ENCODE data around the gene AFAP1.

The AFAP1 gene

GRCh38 chr4:7733801-7734650, 205.6 kb downstream of the AFAP1 start:
- no peak for DNase-seq

- no peak for DNase-seq
Observed at GRCh38 chr4:7733201-7733600, 206.5 kb downstream of the AFAP1 start.

GRCh38 chr4:7732263-7732662, 207.4 kb downstream of the AFAP1 start:
- DNase-seq, result no peak

- DNase-seq, result no peak
Observed at GRCh38 chr4:7731437-7731836, 208.2 kb downstream of the AFAP1 start.

DNA sequence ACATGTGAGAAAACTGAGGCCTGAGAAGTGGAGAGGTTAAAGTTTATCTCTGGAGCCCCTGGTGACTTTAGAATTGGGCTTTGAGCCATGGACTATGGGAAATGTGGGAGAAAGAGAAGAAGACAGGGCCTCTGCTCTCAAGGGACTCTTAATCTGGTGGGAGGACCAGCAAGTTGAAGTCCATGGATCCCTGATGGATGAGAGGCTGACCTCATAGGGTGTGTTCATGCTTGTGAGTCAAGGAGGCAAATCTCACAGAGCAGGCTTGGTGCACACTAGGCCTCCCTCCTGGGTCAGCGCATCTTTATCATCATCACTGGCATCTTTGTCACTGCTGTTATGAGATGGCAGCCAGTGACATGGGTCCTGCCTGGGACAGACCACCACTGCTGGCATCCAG, 211.9 kb downstream of the AFAP1 start:
- DNase-seq, result no peak

DNA sequence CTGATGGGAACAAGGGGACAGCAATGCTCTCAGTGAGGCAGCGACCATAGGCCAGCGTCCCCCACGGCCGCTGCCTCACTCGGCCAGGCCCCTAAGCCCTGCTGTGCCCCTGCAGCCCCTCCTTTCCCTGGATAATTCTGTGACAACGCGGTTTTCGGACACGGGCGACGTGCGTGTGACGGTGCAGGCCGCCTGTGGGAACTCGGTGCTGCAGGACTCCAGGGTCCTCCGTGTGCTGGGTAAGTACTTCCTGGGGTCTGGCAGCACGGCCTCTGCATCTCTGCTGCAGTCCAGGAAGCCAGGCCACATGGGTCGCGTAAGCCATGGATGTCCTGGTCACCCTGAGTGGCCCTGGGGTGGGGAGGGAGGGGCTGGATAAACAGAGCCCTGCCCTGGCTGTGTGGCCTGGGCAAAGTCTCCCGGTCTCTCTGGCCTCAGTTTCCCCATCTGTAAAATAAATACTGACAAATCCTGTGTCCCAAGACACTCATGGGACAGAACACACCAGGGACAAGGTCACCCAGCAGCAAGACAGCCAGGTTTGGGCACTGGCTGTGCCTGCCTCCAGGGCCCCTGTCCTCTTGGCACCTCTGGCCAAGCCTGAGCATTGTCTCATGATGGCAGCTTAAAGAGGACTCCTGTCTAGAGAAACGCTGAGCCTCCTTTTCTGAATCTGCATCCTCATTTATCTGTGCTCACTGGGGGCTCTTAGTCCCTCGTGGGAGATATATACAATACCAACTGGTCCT, 212.8 kb downstream of the AFAP1 start:
- no peak for DNase-seq

- DNase-seq, result no peak
Observed at GRCh38 chr4:7725951-7726350, 213.7 kb downstream of the AFAP1 start.

GRCh38 chr4:7723625-7724024, 216.0 kb downstream of the AFAP1 start:
- DNase-seq, result no peak

DNA sequence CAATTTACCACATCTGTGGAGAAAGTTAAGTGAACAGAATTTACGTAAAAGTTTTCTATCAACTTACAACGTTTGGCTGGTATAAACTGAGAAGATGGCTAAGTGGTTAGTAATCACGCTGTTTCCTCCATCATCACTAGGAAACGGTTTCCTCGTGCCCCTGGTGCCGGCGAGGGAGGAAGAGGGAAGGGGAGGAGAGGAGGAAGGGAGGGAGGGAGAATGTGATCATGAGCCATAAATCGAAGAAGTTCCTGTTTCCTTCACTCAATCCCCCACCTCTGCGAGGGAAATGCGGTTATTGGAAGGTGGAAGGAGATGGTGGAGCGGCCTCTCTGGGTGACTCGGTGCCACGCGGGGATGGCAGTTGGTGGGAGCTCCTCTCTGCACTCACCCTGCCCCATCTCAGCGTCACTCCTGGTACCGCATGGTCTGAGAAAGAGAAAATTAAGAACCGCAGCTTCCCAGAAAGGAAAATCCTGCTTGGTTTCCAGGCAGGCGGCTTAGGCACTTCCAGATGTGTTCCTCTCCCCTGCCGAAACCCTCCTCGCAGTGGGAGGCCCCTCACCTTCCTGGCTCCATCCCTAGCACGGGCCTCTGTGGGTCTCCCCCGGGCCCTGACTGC, 216.8 kb downstream of the AFAP1 start:
- DNase-seq, result no peak

- no peak for DNase-seq
Observed at GRCh38 chr4:7721984-7722551, 217.6 kb downstream of the AFAP1 start.

DNA sequence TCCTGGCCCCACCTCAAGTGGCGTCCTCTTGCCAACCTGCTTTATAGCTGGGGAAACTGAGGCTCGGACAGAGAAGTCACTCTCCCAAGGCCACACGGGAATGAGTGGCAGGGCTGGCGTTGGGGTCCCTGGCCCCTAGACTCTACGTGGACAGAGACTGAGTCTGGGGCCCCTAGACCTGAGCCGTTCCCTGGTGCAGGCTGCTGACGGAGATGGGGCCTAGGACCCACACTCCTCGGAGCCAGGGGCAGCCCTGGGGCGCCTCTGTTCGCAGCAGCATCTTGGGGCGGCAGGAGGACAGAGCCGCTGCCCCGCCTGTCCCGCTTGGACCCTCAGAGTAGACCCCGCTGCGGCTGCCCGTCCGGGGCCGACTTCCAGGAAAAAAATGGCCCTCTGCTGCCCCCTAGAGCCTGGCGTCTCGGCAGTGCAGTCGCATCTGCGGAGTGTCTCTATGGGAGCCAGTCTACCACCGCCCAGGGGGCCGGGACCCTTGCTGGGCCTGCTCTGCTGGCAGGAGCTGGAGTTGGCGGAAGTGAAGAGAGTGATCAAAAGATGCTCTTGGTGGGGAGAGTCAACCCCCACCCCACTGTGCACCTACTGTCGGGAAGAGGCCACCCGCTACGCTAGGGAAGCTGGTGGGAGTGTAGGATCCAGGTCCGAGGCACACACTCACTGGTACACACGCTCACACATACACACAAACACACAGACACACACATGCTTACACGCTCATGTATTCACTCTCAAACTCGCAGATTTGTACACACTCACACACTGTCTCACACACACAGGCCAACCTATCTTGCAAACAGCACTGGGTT, 220.1 kb downstream of the AFAP1 start:
- no peak for DNase-seq

DNA sequence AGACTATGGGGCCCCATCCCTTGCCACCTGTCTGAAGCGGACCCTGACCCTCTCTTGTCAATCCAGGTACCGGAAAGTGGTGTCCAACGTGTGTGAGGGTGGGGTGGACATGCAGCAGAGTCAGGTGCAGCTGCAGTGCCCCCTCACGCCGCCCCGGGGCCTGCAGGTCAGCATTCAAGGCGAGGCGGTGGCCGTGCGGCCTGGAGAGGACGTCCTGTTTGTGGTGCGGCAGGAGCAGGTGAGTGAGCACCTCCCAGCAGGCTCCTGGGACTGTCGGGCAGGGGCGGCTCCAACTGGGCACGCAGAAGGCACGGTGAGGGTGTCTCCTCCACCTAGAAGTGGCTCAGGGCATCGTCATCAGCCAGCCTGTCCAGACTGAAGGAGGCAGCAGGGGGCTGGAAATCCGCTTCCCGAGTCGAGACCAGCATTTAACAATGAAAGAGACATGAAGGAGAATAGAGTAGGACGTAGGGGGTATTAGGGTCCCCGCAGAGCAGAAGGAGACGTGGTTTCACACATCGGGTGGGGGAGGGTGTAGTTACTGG, 221.6 kb downstream of the AFAP1 start:
- DNase-seq, result no peak

- DNase-seq, result no peak
Observed at GRCh38 chr4:7717161-7717560, 222.5 kb downstream of the AFAP1 start.

- DNase-seq, result no peak
Observed at GRCh38 chr4:7716010-7716721, 223.5 kb downstream of the AFAP1 start.

DNA sequence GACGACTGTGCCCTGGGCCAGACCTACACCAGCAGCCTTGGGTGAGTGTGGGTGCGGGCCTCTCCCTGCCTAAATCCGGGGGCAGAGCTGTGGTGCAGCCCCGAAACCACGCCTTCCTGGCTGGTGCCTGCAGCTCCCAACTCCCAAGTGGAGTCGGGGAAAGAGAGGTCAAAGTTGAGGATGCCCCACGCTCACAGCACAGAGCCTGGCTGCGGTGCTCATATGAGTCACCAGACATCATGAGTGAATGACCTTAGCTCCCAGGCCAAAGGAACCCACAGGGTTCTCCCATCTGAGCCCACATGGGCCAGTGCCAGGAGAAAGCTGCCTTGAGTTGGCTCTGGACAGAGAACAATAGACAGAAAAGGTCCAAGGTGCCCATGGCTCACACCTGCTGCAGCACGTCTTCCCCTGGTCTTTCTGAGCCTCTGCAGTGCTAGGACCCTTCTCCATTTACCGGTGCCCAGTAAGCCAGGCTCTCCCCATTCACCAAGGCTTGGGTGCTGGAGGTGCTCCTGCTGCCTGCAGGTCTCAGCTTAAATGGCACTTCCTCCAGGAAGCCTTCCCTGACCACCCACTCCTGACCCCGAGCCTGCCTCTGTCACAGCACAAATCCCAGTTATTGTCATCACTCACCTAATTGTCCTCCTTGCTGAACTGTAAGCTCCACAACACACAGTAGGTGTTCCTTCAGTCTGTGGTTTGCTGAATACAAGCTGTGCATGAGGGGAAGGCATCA, 224.2 kb downstream of the AFAP1 start:
- no peak for DNase-seq

DNA sequence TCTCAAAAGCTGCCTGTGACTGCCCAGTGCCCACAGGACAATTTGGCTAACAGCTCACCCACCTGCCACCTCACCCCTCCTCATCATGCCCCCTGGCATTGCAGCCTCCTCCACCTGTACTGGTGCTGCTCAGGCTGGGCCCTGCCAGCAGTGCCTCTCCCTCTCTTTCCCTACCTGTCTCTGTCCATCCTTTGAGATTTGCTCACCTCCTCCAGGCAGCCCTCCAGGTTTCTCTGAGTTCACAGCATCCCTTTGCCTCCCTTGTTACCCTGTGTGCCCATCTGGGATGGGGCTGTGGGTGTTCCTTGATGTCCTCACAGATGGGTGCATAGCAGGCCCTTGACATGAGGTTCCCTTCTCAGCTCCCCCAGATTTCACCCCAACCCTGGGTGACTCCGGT, 224.9 kb downstream of the AFAP1 start:
- no peak for DNase-seq

DNA sequence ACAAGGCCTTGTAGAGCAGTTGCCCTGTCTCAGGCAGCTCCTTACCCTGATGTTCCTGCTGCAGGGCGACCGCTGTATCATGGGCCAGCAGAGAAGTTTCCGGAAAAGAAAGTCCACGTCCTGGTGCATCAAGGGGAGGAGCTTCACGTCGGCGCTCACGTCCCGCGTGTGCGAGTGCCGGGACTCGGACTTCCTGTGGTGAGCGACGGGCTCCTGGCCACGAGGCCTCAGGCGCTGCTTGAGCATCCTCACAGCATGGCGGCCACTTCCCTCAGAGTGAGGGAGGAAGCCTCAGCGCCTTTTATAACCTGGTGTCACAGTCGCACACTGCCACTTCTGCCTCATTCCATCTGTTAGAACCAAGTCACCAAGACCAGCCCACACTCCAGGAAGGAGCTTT, 225.5 kb downstream of the AFAP1 start:
- DNase-seq, result no peak

GRCh38 chr4:7713757-7714156, 225.9 kb downstream of the AFAP1 start:
- DNase-seq, result no peak

- no peak for DNase-seq
Observed at GRCh38 chr4:7712021-7712671, 227.5 kb downstream of the AFAP1 start.

DNA sequence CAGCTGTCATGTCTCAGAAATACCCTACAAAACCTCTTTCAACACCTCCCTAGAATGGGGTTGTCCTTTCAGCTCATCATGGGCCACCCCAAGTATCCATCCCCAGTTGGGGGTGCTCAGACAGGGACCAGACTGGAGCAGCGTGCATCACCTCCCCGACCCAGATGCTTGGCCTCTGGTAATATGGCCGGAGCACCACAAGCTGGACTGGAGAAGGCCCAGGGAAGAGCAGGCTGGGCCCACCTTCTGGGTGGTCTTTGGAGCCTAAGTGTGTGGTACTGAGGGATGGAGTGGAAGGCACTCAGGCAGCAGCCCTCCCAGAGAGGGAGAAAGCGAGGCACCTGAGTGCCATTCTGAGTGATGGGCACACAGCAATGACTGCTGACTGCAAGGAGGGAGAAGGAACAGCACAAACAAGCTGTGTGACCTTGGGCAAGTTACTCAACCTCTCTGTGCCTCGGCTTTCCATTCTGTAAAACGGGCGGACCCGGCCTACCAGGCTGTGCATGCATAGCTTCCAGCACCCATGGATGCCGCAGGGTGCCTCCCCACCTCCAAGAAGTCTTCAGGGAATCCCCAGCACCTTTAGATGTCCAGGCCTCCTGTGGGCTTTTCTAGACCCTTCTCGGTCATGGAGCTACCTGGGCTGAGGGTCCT, 228.2 kb downstream of the AFAP1 start:
- DNase-seq, result no peak
